Loucy (cell line): ENCODE measurements around the gene AGXT.

Source experiments
- H2AFZ ChIP-seq: fragments of 200-600 bp; sonication (generic); 2 replicates; pipeline ENCODE4 v1.6.0; 2016; ENCODE audit warnings: antibody characterized with exemption, mild to moderate bottlenecking, low read length, moderate library complexity
- H3F3A ChIP-seq: fragments of 200-600 bp; 2 replicates; pipeline ENCODE4 v1.6.0; 2016; ENCODE audit warnings: antibody characterized with exemption, low read depth, mild to moderate bottlenecking
- H3K27me3 ChIP-seq: fragments of 200-600 bp; sonication (generic); 2 replicates; pipeline ENCODE4 v1.6.1; 2014; ENCODE audit warnings: low read length, mild to moderate bottlenecking; ENCODE audit not compliant: insufficient read depth, poor library complexity, severe bottlenecking
- H3K36me3 ChIP-seq: fragments of 200-600 bp; sonication (generic); 2 replicates; pipeline ENCODE4 v1.6.1; 2016; ENCODE audit warnings: low read length; ENCODE audit not compliant: insufficient read depth
- H3K4me1 ChIP-seq: fragments of 200-600 bp; sonication (generic); 2 replicates; pipeline ENCODE4 v1.5.1; 2014; ENCODE audit warnings: low read length, mild to moderate bottlenecking; ENCODE audit not compliant: insufficient read depth, poor library complexity, severe bottlenecking
- H3K4me2 ChIP-seq: fragments of 200-600 bp; sonication (generic); 2 replicates; pipeline ENCODE4 v1.6.0; 2014; ENCODE audit warnings: antibody characterized with exemption, low read length, low read depth, mild to moderate bottlenecking; ENCODE audit not compliant: poor library complexity, severe bottlenecking
- H3K4me3 ChIP-seq: fragments of 200-600 bp; sonication (generic); 2 replicates; pipeline ENCODE4 v1.5.1; 2014; ENCODE audit warnings: low read length, mild to moderate bottlenecking, mixed read lengths; ENCODE audit not compliant: poor library complexity, severe bottlenecking
- H3K79me2 ChIP-seq: fragments of 200-600 bp; sonication (generic); 2 replicates; pipeline ENCODE4 v1.6.1; 2014; ENCODE audit warnings: low read length; ENCODE audit not compliant: insufficient read depth
- H3K9ac ChIP-seq: fragments of 200-600 bp; sonication (generic); 2 replicates; pipeline ENCODE4 v1.6.0; 2014; ENCODE audit warnings: mild to moderate bottlenecking, low read depth, low read length, moderate library complexity; ENCODE audit not compliant: poor library complexity, severe bottlenecking
- H3K9me2 ChIP-seq: fragments of 200-600 bp; sonication (generic); replicated peaks from 2 replicates; pipeline ENCODE4 v1.6.1; 2016; ENCODE audit warnings: low read depth, low read length, mixed read lengths
- H3K9me3 ChIP-seq: fragments of 200-600 bp; sonication (generic); 2 replicates; pipeline ENCODE4 v1.6.1; 2014; ENCODE audit warnings: mild to moderate bottlenecking, antibody characterized with exemption, low read length, low read depth; ENCODE audit not compliant: insufficient read depth
- H4K20me1 ChIP-seq: fragments of 200-600 bp; sonication (generic); 2 replicates; pipeline ENCODE4 v1.6.0; 2014; ENCODE audit warnings: antibody characterized with exemption, low read length, mild to moderate bottlenecking; ENCODE audit not compliant: insufficient read depth, poor library complexity, severe bottlenecking
- CTCF ChIP-seq: fragments of 200-600 bp; sonication (generic); conservative IDR thresholded peaks from 2 replicates; pipeline ENCODE4 v1.5.1; 2014; ENCODE audit warnings: mild to moderate bottlenecking, antibody characterized with exemption, low read length
- EZH2phosphoT487 ChIP-seq: fragments of 200-600 bp; IDR thresholded peaks from 2 replicates; pipeline ENCODE4 v1.6.1; 2018; ENCODE audit warnings: antibody characterized with exemption, mild to moderate bottlenecking, moderate library complexity, borderline replicate concordance

The AGXT gene

GRCh38 chr2:240929364-240930095 is 60.9 kb downstream of the AGXT start:
- no peak overlapping the region for H3K4me2 ChIP-seq
- H3K4me3 ChIP-seq: no peak overlapping the region
- no peaks in the 10 kb centered on the region for H3K4me1 ChIP-seq
- no peaks in the 10 kb centered on the region for H4K20me1 ChIP-seq
- no peak overlapping the region for H3K9ac ChIP-seq
- TF ChIP-seq EZH2phosphoT487 (no peak), CTCF (no peak)
- H3K79me2 ChIP-seq: no peaks in the 10 kb centered on the region
- H3K27me3 ChIP-seq: no peaks in the 10 kb centered on the region
- H2AFZ ChIP-seq: no peak overlapping the region
- no peaks in the 10 kb centered on the region; the same call in 1 of the 2 replicates for H3K9me3 ChIP-seq
- no peaks in the 10 kb centered on the region for H3F3A ChIP-seq
- no peaks in the 10 kb centered on the region for H3K9me2 ChIP-seq
- no peaks in the 10 kb centered on the region for H3K36me3 ChIP-seq
